ENCODE data around the gene DCAF10. TPM values are rescaled to one million over a fixed set of nuclear protein-coding genes. Genes with fewer than 3 reads are reported as not detected.

DCAF10 gene
- total and polyA plus RNA-seq, 10 of the 15 experiments (the other 5 are each of a cell fraction or from before 2014, with no cell fraction given), result 3.9 to 21.7 (median 9.8) TPM

DNA sequence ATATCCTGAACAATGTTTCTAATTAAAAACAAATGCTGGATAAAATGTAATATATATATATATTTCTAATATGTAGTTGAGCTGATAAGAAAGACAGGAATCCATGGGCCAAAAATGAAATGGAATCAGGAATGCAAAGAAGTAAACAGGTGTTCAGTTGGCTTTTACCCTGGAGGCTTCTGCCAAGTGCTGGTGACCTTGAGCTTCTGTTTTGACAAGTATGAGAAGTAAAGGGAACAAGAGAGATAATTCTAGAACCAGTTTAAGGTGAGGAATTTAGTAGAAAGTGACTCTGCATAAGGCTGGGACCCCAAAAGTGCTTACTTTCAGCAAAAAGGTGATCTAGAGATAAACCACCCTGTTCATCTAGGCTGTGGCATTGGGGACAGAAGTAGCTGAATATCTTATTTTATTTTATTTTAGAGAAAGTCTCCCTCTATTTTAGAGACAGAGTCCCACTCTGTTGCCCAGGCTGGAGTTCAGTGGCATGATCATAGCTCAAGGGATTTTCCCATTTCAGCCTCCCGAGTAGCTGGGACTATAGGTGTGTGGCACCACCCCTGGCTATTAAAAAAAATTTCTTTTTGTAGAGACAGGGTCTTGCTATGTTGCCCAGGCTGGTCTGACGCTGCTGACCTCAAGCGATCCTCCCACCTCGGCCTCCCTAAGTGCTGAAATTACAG lies 27.0 kb downstream of the DCAF10 start:
- in situ Hi-C loops (cut with MboI), result no loop called here
- H3K4me1 ChIP-seq (ENCODE audit: control insufficient read depth, insufficient read depth, low read length), result no peaks in the 10 kb centered on the region
- 97% methylated on average over 4 of the region's 4 CpGs for WGBS (ENCODE audit: insufficient coverage, insufficient replicate concordance, low lambda C conversion rate, missing lambda C conversion rate)
- no peak overlapping the region for H3K9ac ChIP-seq (ENCODE audit: control insufficient read depth, insufficient read depth, low read length)
- no peaks in the 10 kb centered on the region; the same call in 2 of the 3 replicates for H3K9me3 ChIP-seq (replicated peaks; ENCODE audit: control insufficient read depth, insufficient read depth, low read length)
- POLR2A ChIA-PET, result interaction anchor here (1.3 kb wide), 1 partner anchor 43 kb away, joined by 3 read pairs; the partner anchor contains the start of gene EXOSC3
- FAIRE-seq, result no peak
- H3K4me2 ChIP-seq (ENCODE audit: control insufficient read depth, insufficient read depth), result no peak overlapping the region
- no peaks in the 10 kb centered on the region for H3K27me3 ChIP-seq (replicated peaks in 1 of 2; ENCODE audit: control insufficient read depth in 2 of 2, insufficient read depth in 2 of 2, low read length in 1 of 2)
- SMC1A ChIA-PET (ENCODE audit: uncharacterized antibody, unreplicated experiment), result interaction anchor here (0.6 to 1.0 kb wide), 2 partner anchors 30 to 246 kb away, joined by 3 to 4 read pairs; no protein-coding TSS in a partner anchor
- no peak for ATAC-seq
- H3K4me3 ChIP-seq, result no peak overlapping the region
- peaks cover 0 to 5% of the 10 kb centered on the region in 2 experiments; a peak in 3 of 4 replicates for H3K36me3 ChIP-seq (ENCODE audit: control insufficient read depth in 2 of 2, insufficient read depth in 2 of 2, low read length in 1 of 2)
- no peaks in the 10 kb centered on the region for H4K20me1 ChIP-seq (ENCODE audit: control insufficient read depth, insufficient read depth)
- no peak overlapping the region for H2AFZ ChIP-seq (ENCODE audit: control insufficient read depth, low read depth, low read length)
- no TSS peak for BruUV-seq (replicated peaks)
- CTCF ChIA-PET, result interaction anchor here (0.6 to 0.9 kb wide), 2 partner anchors 9 to 10 kb away, joined by 3 read pairs; no protein-coding TSS in a partner anchor
- DNase-seq (ENCODE audit: low read depth, low spot score), result no peak
- H3K27ac ChIP-seq (ENCODE audit: control insufficient read depth, insufficient read depth), result no peak overlapping the region
- H3K79me2 ChIP-seq (ENCODE audit: control insufficient read depth, insufficient read depth, low read length), result no peaks in the 10 kb centered on the region
- no peak for TF ChIP-seq SP1 (IDR thresholded peaks at IDR 0.05; ENCODE audit: low read depth, low read length)
- TF ChIP-seq ZNF622 (IDR thresholded peaks at IDR 0.05), result no peak
- TF ChIP-seq, protein P1, sequence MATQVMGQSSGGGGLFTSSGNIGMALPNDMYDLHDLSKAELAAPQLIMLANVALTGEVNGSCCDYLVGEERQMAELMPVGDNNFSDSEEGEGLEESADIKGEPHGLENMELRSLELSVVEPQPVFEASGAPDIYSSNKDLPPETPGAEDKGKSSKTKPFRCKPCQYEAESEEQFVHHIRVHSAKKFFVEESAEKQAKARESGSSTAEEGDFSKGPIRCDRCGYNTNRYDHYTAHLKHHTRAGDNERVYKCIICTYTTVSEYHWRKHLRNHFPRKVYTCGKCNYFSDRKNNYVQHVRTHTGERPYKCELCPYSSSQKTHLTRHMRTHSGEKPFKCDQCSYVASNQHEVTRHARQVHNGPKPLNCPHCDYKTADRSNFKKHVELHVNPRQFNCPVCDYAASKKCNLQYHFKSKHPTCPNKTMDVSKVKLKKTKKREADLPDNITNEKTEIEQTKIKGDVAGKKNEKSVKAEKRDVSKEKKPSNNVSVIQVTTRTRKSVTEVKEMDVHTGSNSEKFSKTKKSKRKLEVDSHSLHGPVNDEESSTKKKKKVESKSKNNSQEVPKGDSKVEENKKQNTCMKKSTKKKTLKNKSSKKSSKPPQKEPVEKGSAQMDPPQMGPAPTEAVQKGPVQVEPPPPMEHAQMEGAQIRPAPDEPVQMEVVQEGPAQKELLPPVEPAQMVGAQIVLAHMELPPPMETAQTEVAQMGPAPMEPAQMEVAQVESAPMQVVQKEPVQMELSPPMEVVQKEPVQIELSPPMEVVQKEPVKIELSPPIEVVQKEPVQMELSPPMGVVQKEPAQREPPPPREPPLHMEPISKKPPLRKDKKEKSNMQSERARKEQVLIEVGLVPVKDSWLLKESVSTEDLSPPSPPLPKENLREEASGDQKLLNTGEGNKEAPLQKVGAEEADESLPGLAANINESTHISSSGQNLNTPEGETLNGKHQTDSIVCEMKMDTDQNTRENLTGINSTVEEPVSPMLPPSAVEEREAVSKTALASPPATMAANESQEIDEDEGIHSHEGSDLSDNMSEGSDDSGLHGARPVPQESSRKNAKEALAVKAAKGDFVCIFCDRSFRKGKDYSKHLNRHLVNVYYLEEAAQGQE (IDR thresholded peaks at IDR 0.05; ENCODE audit: low read depth, low read length), result no peak
- TF ChIP-seq, protein P2, sequence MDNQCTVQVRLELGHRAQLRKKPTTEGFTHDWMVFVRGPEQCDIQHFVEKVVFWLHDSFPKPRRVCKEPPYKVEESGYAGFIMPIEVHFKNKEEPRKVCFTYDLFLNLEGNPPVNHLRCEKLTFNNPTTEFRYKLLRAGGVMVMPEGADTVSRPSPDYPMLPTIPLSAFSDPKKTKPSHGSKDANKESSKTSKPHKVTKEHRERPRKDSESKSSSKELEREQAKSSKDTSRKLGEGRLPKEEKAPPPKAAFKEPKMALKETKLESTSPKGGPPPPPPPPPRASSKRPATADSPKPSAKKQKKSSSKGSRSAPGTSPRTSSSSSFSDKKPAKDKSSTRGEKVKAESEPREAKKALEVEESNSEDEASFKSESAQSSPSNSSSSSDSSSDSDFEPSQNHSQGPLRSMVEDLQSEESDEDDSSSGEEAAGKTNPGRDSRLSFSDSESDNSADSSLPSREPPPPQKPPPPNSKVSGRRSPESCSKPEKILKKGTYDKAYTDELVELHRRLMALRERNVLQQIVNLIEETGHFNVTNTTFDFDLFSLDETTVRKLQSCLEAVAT (IDR thresholded peaks at IDR 0.05), result no peak
- TF ChIP-seq KAT2A (conservative IDR thresholded peaks at IDR 0.05; ENCODE audit: control insufficient read depth, low read depth, low read length), result no peak
- TF ChIP-seq, protein P3, sequence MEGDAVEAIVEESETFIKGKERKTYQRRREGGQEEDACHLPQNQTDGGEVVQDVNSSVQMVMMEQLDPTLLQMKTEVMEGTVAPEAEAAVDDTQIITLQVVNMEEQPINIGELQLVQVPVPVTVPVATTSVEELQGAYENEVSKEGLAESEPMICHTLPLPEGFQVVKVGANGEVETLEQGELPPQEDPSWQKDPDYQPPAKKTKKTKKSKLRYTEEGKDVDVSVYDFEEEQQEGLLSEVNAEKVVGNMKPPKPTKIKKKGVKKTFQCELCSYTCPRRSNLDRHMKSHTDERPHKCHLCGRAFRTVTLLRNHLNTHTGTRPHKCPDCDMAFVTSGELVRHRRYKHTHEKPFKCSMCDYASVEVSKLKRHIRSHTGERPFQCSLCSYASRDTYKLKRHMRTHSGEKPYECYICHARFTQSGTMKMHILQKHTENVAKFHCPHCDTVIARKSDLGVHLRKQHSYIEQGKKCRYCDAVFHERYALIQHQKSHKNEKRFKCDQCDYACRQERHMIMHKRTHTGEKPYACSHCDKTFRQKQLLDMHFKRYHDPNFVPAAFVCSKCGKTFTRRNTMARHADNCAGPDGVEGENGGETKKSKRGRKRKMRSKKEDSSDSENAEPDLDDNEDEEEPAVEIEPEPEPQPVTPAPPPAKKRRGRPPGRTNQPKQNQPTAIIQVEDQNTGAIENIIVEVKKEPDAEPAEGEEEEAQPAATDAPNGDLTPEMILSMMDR (IDR thresholded peaks at IDR 0.05 in 2 of 3, conservative IDR thresholded peaks at IDR 0.05 in 1 of 3; ENCODE audit: control insufficient read depth in 2 of 3, extremely low read depth in 1 of 3, insufficient read depth in 1 of 3, low read depth in 3 of 3, low read length in 3 of 3), result no peak
- no peak for TF ChIP-seq POU2F2 (IDR thresholded peaks at IDR 0.05; ENCODE audit: borderline replicate concordance, low read depth, low read length)
- RAD21 ChIA-PET (ENCODE audit: unreplicated experiment), result no interaction called here
- intact Hi-C loops (cut with micrococcal nuclease; ENCODE audit: unreplicated experiment), result no loop called here

All from GM12878 (cell line).